GM06990 (cell line): ENCODE data around the gene SRRT.

Experiments
- DNase-seq: peaks from one replicate; pipeline ENCODE4 v3.0.0-alpha.2; 2011; ENCODE audit not compliant: insufficient read length; ENCODE audit errors: extremely low read depth
- H3K27me3 ChIP-seq: replicated peaks from 2 replicates; pipeline ENCODE4 v1.6.0; 2011; ENCODE audit warnings: low read length; ENCODE audit not compliant: control insufficient read depth, insufficient read depth
- H3K36me3 ChIP-seq: 2 replicates; pipeline ENCODE4 v1.5.1; 2011; ENCODE audit warnings: low read length; ENCODE audit not compliant: control insufficient read depth, insufficient read depth
- H3K4me3 ChIP-seq: replicated peaks from 2 replicates; pipeline ENCODE4 v1.5.1; 2011; ENCODE audit warnings: low read depth, mild to moderate bottlenecking, control low read depth, low read length
- TF ChIP-seq, protein P1 (sequence below): IDR thresholded peaks from 2 replicates; pipeline ENCODE4 v1.5.1; 2011; ENCODE audit warnings: low read length, control low read depth, mild to moderate bottlenecking, inconsistent platforms; ENCODE audit not compliant: insufficient read depth, poor library complexity, severe bottlenecking

Gene SRRT

DNA sequence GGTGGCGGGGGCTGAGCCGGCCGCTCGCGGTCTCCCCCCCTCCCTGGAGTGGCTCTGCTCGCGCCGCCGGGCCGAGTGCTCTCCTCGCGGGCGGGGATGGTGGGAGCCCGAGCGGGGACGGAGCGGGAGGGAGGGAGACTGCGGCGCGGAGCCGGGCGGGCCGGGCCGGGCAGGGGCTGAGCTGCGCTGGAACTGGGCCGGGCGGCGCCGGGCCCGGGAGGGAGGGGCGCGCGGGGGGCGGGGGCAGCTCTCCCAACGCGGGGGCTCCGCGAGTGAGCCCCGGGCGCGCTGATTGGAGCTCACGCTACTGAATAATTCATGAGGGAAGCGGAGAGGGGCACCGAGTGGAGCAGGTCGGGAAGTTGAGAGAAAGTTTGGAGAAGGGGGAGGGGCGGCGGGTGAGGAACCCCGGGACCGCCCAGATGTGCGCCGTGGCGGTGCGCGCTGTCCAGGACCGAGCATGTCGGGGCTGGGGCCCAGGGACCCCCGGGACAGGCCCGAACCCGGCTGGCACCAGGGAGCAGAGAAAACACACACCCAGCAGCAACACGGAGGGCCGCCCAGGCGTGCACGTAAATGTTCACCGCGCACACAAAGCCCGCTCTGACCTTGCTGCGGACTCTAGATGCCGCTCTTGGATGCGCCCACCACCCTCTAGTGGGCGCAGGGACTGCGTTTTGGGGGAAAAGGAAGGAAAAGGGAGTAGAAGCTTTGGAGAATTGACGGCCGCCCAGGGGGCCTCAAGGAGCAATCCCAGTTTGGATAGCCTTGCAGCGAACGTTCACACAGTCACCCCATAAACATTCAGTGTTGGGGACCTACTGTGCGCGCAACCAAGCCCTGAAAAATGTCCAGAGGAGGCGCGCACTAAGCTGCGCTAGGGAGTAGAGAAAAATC is 47.3 kb upstream of the SRRT start, which contains the start of gene EPHB4:
EPHB4 (minus strand) TSS at position 194 of the 897 bp plus-strand sequence. CDS start 493 bp downstream, outside the sequence.
- H3K27me3 ChIP-seq: peaks cover 5% of the 10 kb centered on the region
- no peak within 1 kb of the TSS; the same call in 1 of the 2 replicates for H3K4me3 ChIP-seq
- no peaks in the 10 kb centered on the region for H3K36me3 ChIP-seq
- TF ChIP-seq, protein P1, sequence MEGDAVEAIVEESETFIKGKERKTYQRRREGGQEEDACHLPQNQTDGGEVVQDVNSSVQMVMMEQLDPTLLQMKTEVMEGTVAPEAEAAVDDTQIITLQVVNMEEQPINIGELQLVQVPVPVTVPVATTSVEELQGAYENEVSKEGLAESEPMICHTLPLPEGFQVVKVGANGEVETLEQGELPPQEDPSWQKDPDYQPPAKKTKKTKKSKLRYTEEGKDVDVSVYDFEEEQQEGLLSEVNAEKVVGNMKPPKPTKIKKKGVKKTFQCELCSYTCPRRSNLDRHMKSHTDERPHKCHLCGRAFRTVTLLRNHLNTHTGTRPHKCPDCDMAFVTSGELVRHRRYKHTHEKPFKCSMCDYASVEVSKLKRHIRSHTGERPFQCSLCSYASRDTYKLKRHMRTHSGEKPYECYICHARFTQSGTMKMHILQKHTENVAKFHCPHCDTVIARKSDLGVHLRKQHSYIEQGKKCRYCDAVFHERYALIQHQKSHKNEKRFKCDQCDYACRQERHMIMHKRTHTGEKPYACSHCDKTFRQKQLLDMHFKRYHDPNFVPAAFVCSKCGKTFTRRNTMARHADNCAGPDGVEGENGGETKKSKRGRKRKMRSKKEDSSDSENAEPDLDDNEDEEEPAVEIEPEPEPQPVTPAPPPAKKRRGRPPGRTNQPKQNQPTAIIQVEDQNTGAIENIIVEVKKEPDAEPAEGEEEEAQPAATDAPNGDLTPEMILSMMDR: peak; percentile 25
- DNase-seq: no peak

DNA sequence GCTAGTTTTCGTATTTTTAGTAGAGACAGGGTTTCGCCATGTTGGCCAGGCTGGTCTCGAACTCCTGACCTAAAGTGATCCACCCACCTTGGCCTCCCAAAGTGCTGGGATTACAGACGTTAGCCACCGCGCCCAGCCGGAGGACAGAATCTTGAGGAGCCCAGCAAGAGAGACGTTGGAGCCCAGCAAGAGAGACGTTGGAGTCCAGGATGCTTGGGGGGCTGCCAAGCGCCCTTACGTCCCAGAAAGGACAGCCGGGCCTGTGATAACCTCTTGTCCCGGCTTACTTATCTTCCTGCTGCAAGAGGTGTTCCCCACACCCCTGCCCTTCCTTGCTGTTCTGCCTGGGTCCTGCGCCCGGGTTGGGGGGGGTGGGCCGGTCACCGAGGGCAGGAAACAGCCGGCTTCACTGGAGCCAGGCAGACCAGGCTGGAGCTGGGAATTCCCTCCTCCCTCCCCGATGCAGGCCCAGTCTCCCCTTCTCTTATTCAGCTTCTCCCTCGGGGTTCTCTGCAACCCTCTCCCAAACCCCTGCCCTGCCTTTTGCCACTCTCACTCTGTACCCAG is 45.7 kb upstream of the SRRT start:
- H3K36me3 ChIP-seq: no peaks in the 10 kb centered on the region
- no peak for DNase-seq
- H3K4me3 ChIP-seq: no peak overlapping the region
- TF ChIP-seq, protein P1: no peak
- H3K27me3 ChIP-seq: peaks cover 5% of the 10 kb centered on the region

DNA sequence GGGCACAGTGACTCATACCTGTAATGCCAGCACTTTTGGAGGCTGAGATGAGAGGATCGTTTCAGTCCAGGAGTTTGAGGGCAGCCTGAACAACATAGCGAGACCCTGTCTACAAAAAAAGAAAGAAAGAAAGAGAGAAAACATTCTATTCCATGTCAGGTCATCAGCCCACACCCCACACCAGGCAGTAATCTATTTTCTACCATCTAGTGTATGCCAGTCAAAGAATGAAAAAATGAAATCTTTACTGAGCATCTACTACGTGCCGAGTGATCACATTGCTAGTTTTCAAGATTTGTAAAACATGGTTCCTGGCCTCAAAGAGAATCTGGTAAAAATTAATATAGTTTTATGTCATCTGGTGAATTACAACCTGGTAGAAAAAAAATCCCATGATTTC is 44.5 kb upstream of the SRRT start:
- H3K27me3 ChIP-seq: peaks cover 5% of the 10 kb centered on the region
- TF ChIP-seq, protein P1: no peak
- H3K4me3 ChIP-seq: no peak overlapping the region
- no peaks in the 10 kb centered on the region for H3K36me3 ChIP-seq
- DNase-seq: no peak

DNA sequence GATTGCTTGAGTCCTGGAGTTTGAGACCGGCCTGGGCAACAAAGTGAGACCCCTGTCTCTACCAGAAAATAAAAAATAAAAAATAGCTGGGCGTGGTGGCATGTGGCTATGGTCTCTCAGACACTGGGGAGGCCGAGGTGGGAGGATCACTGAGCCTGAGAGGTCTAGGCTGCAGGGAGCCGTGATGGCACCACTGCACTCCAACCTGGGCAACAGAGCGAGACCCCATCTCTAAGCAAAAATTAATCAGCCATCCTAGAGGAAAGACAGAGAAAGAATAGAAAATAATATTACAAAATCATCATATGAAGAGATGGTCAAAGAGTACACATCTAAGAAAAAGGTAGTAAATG is 42.6 kb upstream of the SRRT start:
- DNase-seq: no peak
- TF ChIP-seq, protein P1: no peak
- Histone ChIP-seq H3K36me3 (no peaks in the 10 kb centered on the region), H3K27me3 (peaks cover 1% of the 10 kb centered on the region; the same call in 1 of the 2 replicates), H3K4me3 (no peak overlapping the region)

DNA sequence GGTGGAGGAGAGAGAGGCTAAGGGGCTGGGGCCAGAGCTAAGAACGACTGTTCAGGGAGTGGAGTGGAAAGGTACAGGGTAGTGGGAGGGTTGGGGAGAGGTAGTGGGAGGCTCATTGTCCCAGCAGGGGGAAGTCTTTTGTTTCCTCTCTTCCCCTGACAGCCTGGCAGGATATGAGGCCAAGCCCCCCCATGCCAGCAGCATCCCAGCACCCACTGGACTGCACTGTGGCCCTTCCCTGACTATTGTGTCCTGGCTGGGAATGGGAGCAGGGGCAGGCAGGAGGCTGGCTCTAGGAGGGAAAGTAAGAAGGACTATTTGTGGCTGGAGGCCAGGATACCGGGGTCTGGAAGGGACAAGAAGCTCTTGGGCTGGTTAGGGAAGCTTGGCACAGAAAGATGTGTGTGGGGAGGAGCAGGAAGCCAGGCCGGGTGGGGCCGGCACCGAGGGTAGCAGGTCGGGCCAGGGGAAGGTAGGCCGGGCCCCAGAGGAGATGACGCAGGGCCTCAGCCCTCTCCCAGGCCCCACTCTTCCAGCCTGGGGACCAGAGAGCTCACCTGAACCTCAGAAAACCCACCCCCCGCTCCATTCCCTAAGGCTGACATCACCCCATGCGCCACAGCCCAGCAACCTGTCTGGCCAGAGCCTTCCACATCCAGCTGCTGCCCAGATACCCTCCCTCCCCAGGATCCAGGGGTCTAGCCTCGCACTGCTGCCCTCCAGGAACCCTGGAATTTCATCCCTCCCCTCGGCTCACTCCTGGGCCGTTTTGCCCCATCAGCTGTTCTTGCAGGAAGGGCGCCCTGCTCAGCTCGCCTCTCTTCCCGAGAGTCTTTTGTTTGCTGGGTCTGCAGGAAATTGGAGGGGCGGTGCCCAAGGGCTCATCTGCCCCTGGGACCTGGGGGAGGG is 38.7 kb upstream of the SRRT start:
- H3K27me3 ChIP-seq: no peaks in the 10 kb centered on the region
- DNase-seq: no peak
- no peaks in the 10 kb centered on the region for H3K36me3 ChIP-seq
- no peak overlapping the region for H3K4me3 ChIP-seq
- TF ChIP-seq, protein P1: no peak
